Liver (tissue), 3 donors: ENCODE results near the gene TRMT10B.
A peak's percentile ranks its signal among the peaks of the same experiment; 100 is the strongest.

ENCODE experiments used
- ATF3 ChIP-seq: IDR thresholded peaks from 2 replicates; pipeline ENCODE4 v1.6.1; 2016; ENCODE audit warnings: antibody characterized with exemption
- CTCF ChIP-seq: fragments of 150-350 bp; IDR thresholded peaks from 2 replicates; pipeline ENCODE4 v1.5.1; 2017; ENCODE audit warnings: improper control_type of control experiment, low read depth, low read length; ENCODE audit not compliant: missing input control
- HNF4G ChIP-seq: IDR thresholded peaks from 2 replicates; pipeline ENCODE4 v1.6.1; 2016; ENCODE audit warnings: antibody characterized with exemption
- JUND ChIP-seq, 2 donors: IDR thresholded peaks; 2 replicates each; pipeline ENCODE4 v1.6.1; 2016; ENCODE audit warnings: antibody characterized with exemption in 2 of 2
- RAD21 ChIP-seq, 2 donors: IDR thresholded peaks; 2 replicates each; pipeline ENCODE4 v1.6.1; 2016; ENCODE audit warnings: antibody characterized with exemption in 2 of 2, mild to moderate bottlenecking in 2 of 2
- RXRA ChIP-seq, 2 donors: IDR thresholded peaks; 2 replicates each; pipeline ENCODE4 v1.6.1; 2017 to 2018; ENCODE audit warnings: antibody characterized with exemption in 2 of 2, mild to moderate bottlenecking in 1 of 2
- TAF1 ChIP-seq: conservative IDR thresholded peaks from 2 replicates; pipeline ENCODE4 v1.6.1; 2016; ENCODE audit warnings: antibody characterized with exemption, mild to moderate bottlenecking
- YY1 ChIP-seq: IDR thresholded peaks from 2 replicates; pipeline ENCODE4 v1.6.1; 2016; ENCODE audit warnings: antibody characterized with exemption, mild to moderate bottlenecking
- donor health status: healthy.
- donor health status: healthy.

- peak; percentile 11 for TF ChIP-seq CTCF
- TF ChIP-seq RXRA (IDR thresholded peaks at IDR 0.05) = no peak
- TF ChIP-seq RAD21 (IDR thresholded peaks at IDR 0.05) = peak in 1 of 2 donors; percentile 14
- no peak for TF ChIP-seq JUND (IDR thresholded peaks at IDR 0.05)
- no peak for TF ChIP-seq ATF3
- no peak for TF ChIP-seq TAF1
- peak; percentile 13 for TF ChIP-seq YY1
- no peak for TF ChIP-seq HNF4G
These were observed at the start of gene TRMT10B for GRCh38 chr9:37753489-37754190.
